H1 (cell line): ENCODE data around the gene YIF1B.

Source experiments
- ASH2L ChIP-seq: fragments of 200-600, 300-600 bp; sonication (generic); IDR thresholded peaks from one replicate; pipeline ENCODE4 v1.7.1; 2017; ENCODE audit warnings: low read length
- CHD2 ChIP-seq: IDR thresholded peaks from 2 replicates; pipeline ENCODE4 v1.6.1; 2012; ENCODE audit warnings: low read length, improper control_type of control experiment
- EP300 ChIP-seq, 2 experiments: IDR thresholded peaks; 1 replicate in 1 of 2; 2 replicates in 1 of 2; pipeline ENCODE4 v1.6.1; 2011 to 2012; ENCODE audit warnings: low read depth in 2 of 2, low read length in 2 of 2, mild to moderate bottlenecking in 2 of 2, borderline replicate concordance in 1 of 2, inconsistent platforms in 1 of 2, moderate library complexity in 1 of 2
- EZH2 ChIP-seq: fragments of 200-600 bp; sonication (generic); IDR thresholded peaks from 2 replicates; pipeline ENCODE4 v1.7.1; 2012; ENCODE audit warnings: low read depth, mild to moderate bottlenecking, moderate library complexity, low read length, inconsistent platforms; ENCODE audit not compliant: severe bottlenecking
- JUN ChIP-seq: IDR thresholded peaks from 2 replicates; pipeline ENCODE4 v1.6.1; 2011; ENCODE audit warnings: low read depth, mild to moderate bottlenecking, improper control_type of control experiment, low read length
- JUND ChIP-seq: IDR thresholded peaks from 2 replicates; pipeline ENCODE4 v1.6.1; 2011; ENCODE audit warnings: mild to moderate bottlenecking, improper control_type of control experiment, low read length
- SIN3A ChIP-seq, 2 experiments: IDR thresholded peaks in 1 of 2; conservative IDR thresholded peaks in 1 of 2; 2 replicates each; pipeline ENCODE4 v1.6.1; 2011 to 2012; ENCODE audit warnings: low read length in 2 of 2, improper control_type of control experiment in 1 of 2, low read depth in 1 of 2, mild to moderate bottlenecking in 1 of 2
- SP1 ChIP-seq: IDR thresholded peaks from 2 replicates; pipeline ENCODE4 v1.6.1; 2011; ENCODE audit warnings: low read depth, low read length
- TCF12 ChIP-seq: IDR thresholded peaks from 2 replicates; pipeline ENCODE4 v1.6.1; 2011; ENCODE audit warnings: low read depth, mild to moderate bottlenecking, low read length
- USF2 ChIP-seq: IDR thresholded peaks from 2 replicates; pipeline ENCODE4 v1.6.1; 2011; ENCODE audit warnings: low read length, improper control_type of control experiment
- TF ChIP-seq, protein P1 (sequence below), 3 experiments: IDR thresholded peaks; 1 replicate in 2 of 3; 2 replicates in 1 of 3; pipeline versions ENCODE4 v1.5.1 to v1.6.1; 2011; ENCODE audit warnings: low read length in 3 of 3, mild to moderate bottlenecking in 3 of 3, inconsistent platforms in 2 of 3, low read depth in 1 of 3, moderate library complexity in 1 of 3; ENCODE audit not compliant: insufficient read depth in 1 of 3; ENCODE audit errors: control extremely low read depth in 1 of 3
- TF ChIP-seq, protein P2 (sequence below): IDR thresholded peaks from 2 replicates; pipeline ENCODE4 v1.6.1; 2012; ENCODE audit warnings: inconsistent platforms

- TF ChIP-seq, protein P1, sequence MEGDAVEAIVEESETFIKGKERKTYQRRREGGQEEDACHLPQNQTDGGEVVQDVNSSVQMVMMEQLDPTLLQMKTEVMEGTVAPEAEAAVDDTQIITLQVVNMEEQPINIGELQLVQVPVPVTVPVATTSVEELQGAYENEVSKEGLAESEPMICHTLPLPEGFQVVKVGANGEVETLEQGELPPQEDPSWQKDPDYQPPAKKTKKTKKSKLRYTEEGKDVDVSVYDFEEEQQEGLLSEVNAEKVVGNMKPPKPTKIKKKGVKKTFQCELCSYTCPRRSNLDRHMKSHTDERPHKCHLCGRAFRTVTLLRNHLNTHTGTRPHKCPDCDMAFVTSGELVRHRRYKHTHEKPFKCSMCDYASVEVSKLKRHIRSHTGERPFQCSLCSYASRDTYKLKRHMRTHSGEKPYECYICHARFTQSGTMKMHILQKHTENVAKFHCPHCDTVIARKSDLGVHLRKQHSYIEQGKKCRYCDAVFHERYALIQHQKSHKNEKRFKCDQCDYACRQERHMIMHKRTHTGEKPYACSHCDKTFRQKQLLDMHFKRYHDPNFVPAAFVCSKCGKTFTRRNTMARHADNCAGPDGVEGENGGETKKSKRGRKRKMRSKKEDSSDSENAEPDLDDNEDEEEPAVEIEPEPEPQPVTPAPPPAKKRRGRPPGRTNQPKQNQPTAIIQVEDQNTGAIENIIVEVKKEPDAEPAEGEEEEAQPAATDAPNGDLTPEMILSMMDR (IDR thresholded peaks at IDR 0.05; ENCODE audit: control extremely low read depth in 1 of 3, insufficient read depth in 1 of 3, low read depth in 1 of 3, low read length in 3 of 3) = no peak
- no peak for TF ChIP-seq TCF12
- TF ChIP-seq CHD2 = no peak
- TF ChIP-seq USF2 = no peak
- no peak for TF ChIP-seq EP300 (IDR thresholded peaks at IDR 0.05; ENCODE audit: borderline replicate concordance in 1 of 2, low read depth in 2 of 2, low read length in 2 of 2)
- TF ChIP-seq EZH2 = no peak
- no peak for TF ChIP-seq JUND
- TF ChIP-seq SP1 = no peak
- no peak for TF ChIP-seq SIN3A (conservative IDR thresholded peaks at IDR 0.05 in 1 of 2, IDR thresholded peaks at IDR 0.05 in 1 of 2; ENCODE audit: low read depth in 1 of 2, low read length in 2 of 2)
- TF ChIP-seq, protein P2, sequence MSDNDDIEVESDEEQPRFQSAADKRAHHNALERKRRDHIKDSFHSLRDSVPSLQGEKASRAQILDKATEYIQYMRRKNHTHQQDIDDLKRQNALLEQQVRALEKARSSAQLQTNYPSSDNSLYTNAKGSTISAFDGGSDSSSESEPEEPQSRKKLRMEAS = no peak
- TF ChIP-seq JUN = no peak
- no peak for TF ChIP-seq ASH2L
Measured at GRCh38 chr19:38307597-38307996, 8.2 kb downstream of the YIF1B start.
